ENCODE measurements around the gene HIVEP3.

DNA sequence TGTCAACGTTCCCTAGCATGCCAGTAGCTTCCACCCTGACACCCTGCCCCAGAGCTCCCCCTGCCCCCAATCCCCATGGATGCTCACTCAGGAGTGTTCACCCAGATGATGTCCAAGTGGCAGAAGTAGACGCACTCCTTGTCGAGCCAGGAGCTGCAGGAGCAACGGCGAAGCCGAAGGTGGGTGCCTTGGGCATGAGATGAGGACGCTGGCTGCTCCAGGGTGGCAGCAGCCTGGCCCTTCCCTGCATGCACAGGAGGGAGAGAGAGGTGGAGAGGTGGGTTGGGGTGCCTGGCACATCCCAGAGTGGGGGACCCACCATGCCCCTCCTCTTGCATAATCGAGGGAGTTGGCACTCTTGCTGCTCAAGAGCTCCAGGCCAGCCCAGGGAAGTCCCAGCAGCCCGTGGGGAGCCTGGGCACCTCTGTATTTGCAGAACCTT is 434.7 kb downstream of the HIVEP3 start:
- TF ChIP-seq, protein P1, sequence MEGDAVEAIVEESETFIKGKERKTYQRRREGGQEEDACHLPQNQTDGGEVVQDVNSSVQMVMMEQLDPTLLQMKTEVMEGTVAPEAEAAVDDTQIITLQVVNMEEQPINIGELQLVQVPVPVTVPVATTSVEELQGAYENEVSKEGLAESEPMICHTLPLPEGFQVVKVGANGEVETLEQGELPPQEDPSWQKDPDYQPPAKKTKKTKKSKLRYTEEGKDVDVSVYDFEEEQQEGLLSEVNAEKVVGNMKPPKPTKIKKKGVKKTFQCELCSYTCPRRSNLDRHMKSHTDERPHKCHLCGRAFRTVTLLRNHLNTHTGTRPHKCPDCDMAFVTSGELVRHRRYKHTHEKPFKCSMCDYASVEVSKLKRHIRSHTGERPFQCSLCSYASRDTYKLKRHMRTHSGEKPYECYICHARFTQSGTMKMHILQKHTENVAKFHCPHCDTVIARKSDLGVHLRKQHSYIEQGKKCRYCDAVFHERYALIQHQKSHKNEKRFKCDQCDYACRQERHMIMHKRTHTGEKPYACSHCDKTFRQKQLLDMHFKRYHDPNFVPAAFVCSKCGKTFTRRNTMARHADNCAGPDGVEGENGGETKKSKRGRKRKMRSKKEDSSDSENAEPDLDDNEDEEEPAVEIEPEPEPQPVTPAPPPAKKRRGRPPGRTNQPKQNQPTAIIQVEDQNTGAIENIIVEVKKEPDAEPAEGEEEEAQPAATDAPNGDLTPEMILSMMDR (IDR thresholded peaks at IDR 0.05) = no peak
- no peak for TF ChIP-seq POLR2A (IDR thresholded peaks at IDR 0.05)
